ENCODE results near the gene CYB5R3. TPM values are rescaled to one million over a fixed set of nuclear protein-coding genes. Genes with fewer than 3 reads are reported as not detected.

CYB5R3 gene
- total and polyA plus RNA-seq, 2 experiments from 2014 or later = 378 to 907 TPM

DNA sequence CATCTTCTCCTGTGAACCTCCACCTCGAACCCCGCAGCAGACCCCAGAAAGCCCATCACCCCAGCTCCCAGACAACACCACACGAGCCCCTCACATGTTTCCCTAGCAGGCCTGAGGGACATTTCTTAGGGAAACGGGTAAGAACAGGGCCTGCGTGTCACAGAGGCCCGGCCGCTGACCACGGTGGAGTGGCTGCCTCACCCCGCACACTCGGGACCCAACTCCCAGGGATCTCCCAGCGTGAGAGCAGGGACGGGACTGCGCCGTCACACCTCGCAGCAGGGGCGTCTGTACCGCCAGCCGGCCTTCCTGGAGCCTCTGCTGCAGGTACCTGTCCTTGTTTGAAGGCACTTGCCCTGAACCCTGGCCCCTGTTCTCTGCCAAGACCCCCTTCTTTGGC lies 19.0 kb downstream of the CYB5R3 start:
- Histone ChIP-seq H2AFZ (no peak overlapping the region), H3K36me3 (ENCODE audit: low read depth) (peaks cover 32% of the 10 kb centered on the region), H3K9me2 (ENCODE audit: insufficient read depth) (no peaks in the 10 kb centered on the region), H3K4me3 (no peak overlapping the region), H3K9me3 (ENCODE audit: low read depth) (no peaks in the 10 kb centered on the region), H3K27ac (no peak overlapping the region), H3K4me2 (ENCODE audit: unreplicated experiment) (no peak overlapping the region), H3K4me1 (ENCODE audit: insufficient read depth) (peaks cover 3% of the 10 kb centered on the region), H3F3A (ENCODE audit: insufficient read depth) (peaks cover 4% of the 10 kb centered on the region; the same call in 1 of the 2 replicates), H3K79me2 (ENCODE audit: insufficient read depth) (peaks cover 47% of the 10 kb centered on the region), H3K27me3 (replicated peaks; ENCODE audit: insufficient read depth) (no peaks in the 10 kb centered on the region), H4K20me1 (ENCODE audit: insufficient read depth) (no peaks in the 10 kb centered on the region), H3K9ac (no peak overlapping the region)
- no peak for TF ChIP-seq EZH2 (IDR thresholded peaks at IDR 0.05; ENCODE audit: insufficient read depth, poor library complexity, severe bottlenecking)
- DNase-seq = no peak
- WGBS, 2 experiments (ENCODE audit: low coverage in 1 of 2, low lambda C conversion rate in 2 of 2, missing lambda C conversion rate in 2 of 2) = 95 to 97% methylated on average over 17 to 18 of the region's 18 CpGs
- in situ Hi-C loops (cut with MboI) = no loop called here

DNA sequence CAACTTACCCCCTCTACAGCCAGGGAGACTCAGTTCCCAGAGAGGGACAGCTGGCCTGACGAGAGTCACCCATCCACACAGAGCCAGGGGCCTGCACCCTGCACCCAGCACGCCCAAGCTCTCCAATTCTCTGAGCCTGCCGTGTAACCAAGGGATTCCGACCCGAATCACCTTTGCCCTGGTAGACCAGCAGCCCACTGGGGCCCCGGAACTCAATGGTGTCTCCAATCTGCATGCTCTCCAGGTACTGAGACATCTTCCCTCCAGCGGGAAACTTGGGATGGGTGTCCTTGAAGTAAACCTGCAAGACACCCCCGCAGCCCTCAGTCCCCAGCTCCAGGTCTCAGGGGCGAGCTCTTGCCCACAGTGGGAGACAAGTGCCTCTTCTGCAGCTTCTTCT lies 21.2 kb downstream of the CYB5R3 start:
- H3K27me3 ChIP-seq (replicated peaks; ENCODE audit: insufficient read depth) = no peaks in the 10 kb centered on the region
- no peaks in the 10 kb centered on the region for H3K4me1 ChIP-seq (ENCODE audit: insufficient read depth)
- in situ Hi-C loops (cut with MboI) = no loop called here
- peaks cover 30% of the 10 kb centered on the region for H3K79me2 ChIP-seq (ENCODE audit: insufficient read depth)
- peaks cover 28% of the 10 kb centered on the region for H3K36me3 ChIP-seq (ENCODE audit: low read depth)
- no peak for DNase-seq
- H3K4me3 ChIP-seq = no peak overlapping the region
- H3K9ac ChIP-seq = no peak overlapping the region
- TF ChIP-seq EZH2 (IDR thresholded peaks at IDR 0.05; ENCODE audit: insufficient read depth, poor library complexity, severe bottlenecking) (no peak), EZH2phosphoT487 (IDR thresholded peaks at IDR 0.05; ENCODE audit: insufficient read depth, low read depth) (no peak)
- H3K9me3 ChIP-seq (ENCODE audit: low read depth) = no peaks in the 10 kb centered on the region
- peaks cover 3% of the 10 kb centered on the region; the same call in 1 of the 2 replicates for H3F3A ChIP-seq (ENCODE audit: insufficient read depth)
- H3K9me2 ChIP-seq (ENCODE audit: insufficient read depth) = no peaks in the 10 kb centered on the region
- WGBS, 2 experiments (ENCODE audit: low coverage in 1 of 2, low lambda C conversion rate in 2 of 2, missing lambda C conversion rate in 2 of 2) = 98 to 99% methylated on average over 9 of the region's 9 CpGs
- no peak overlapping the region for H3K4me2 ChIP-seq (ENCODE audit: unreplicated experiment)
- no peaks in the 10 kb centered on the region for H4K20me1 ChIP-seq (ENCODE audit: insufficient read depth)
- no peak overlapping the region for H2AFZ ChIP-seq
- H3K27ac ChIP-seq = no peak overlapping the region

DNA sequence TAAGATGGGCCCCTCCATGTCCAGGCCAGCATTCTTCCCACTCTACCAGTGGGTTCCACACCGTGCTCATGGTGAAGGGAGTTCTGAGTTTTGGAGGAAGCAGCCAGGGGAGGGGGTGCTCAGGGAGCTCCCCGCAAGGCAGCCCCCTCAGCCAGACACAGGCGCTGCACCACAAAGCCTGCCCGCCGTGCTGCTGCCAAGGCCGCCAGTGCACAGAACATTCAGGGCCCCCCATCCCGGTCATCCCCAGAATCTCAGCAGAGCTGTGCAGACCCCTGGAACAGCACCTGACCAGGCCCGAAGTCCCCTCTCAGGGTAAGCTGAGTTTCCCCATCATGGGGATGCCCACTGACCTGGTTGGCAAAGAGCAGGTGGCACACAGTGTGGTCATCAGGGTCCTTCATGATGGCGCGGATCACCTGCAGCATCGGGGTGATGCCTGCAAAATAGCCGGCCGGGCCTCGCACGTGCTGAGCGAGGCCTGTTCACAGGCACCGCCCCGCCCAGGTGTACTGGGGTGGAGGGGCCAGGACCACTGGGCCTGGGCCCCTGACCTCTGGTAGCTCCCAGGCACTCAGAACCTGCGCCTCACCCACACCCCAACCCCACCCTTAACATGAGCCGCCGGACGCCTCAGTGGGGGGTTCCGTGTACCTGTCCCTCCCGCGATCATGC lies 22.1 kb downstream of the CYB5R3 start:
- no peak for DNase-seq
- H3K27ac ChIP-seq = no peak overlapping the region
- H3K9me3 ChIP-seq (ENCODE audit: low read depth) = no peaks in the 10 kb centered on the region
- no peak overlapping the region for H3K4me2 ChIP-seq (ENCODE audit: unreplicated experiment)
- no peaks in the 10 kb centered on the region for H3K27me3 ChIP-seq (replicated peaks; ENCODE audit: insufficient read depth)
- no peak overlapping the region for H3K9ac ChIP-seq
- 92% methylated on average over 22 to 24 of the region's 25 CpGs for WGBS, 2 experiments (ENCODE audit: low coverage in 1 of 2, low lambda C conversion rate in 2 of 2, missing lambda C conversion rate in 2 of 2)
- H3K4me1 ChIP-seq (ENCODE audit: insufficient read depth) = peaks cover 2% of the 10 kb centered on the region; the same call in 1 of the 2 replicates
- H2AFZ ChIP-seq = no peak overlapping the region
- no peaks in the 10 kb centered on the region for H3K9me2 ChIP-seq (ENCODE audit: insufficient read depth)
- peaks cover 12% of the 10 kb centered on the region for H3F3A ChIP-seq (ENCODE audit: insufficient read depth)
- in situ Hi-C loops (cut with MboI) = no loop called here
- peaks cover 21% of the 10 kb centered on the region for H3K79me2 ChIP-seq (ENCODE audit: insufficient read depth)
- no peak overlapping the region for H3K4me3 ChIP-seq
- H3K36me3 ChIP-seq (ENCODE audit: low read depth) = peaks cover 28% of the 10 kb centered on the region; the same call in 1 of the 2 replicates
- TF ChIP-seq EZH2 (IDR thresholded peaks at IDR 0.05; ENCODE audit: insufficient read depth, poor library complexity, severe bottlenecking) (no peak), EZH2phosphoT487 (IDR thresholded peaks at IDR 0.05; ENCODE audit: insufficient read depth, low read depth) (no peak)
- no peaks in the 10 kb centered on the region for H4K20me1 ChIP-seq (ENCODE audit: insufficient read depth)

DNA sequence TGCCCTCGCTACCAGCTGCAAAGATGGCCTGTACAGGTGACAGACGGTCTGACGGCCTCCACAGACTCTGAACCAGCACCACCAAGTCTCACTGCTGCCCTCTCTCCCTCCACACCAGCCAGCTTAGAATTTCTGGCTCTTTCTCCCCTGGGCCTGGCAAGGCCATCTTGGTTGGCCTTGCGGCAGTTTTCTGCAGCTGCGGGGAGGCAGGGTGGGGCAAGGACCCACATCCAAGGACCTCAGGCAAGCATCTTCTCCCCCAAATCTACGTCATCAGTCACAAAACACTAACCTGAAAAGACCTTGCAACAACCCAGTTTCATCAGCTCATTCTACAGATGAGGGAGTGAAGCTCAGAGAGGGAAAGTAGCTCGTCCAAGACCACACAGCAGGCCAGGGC lies 22.8 kb downstream of the CYB5R3 start:
- Histone ChIP-seq H3K4me3 (no peak overlapping the region), H3K36me3 (ENCODE audit: low read depth) (peaks cover 28% of the 10 kb centered on the region; the same call in 1 of the 2 replicates), H3K79me2 (ENCODE audit: insufficient read depth) (peaks cover 15% of the 10 kb centered on the region), H3K9me3 (ENCODE audit: low read depth) (no peaks in the 10 kb centered on the region), H3K27ac (no peak overlapping the region), H3F3A (ENCODE audit: insufficient read depth) (peaks cover 19% of the 10 kb centered on the region), H3K4me1 (ENCODE audit: insufficient read depth) (peaks cover 9% of the 10 kb centered on the region), H2AFZ (no peak overlapping the region), H4K20me1 (ENCODE audit: insufficient read depth) (no peaks in the 10 kb centered on the region), H3K9me2 (ENCODE audit: insufficient read depth) (no peaks in the 10 kb centered on the region), H3K9ac (no peak overlapping the region), H3K4me2 (ENCODE audit: unreplicated experiment) (no peak overlapping the region), H3K27me3 (replicated peaks; ENCODE audit: insufficient read depth) (no peaks in the 10 kb centered on the region)
- 92 to 94% methylated on average over 7 of the region's 7 CpGs for WGBS, 2 experiments (ENCODE audit: low coverage in 1 of 2, low lambda C conversion rate in 2 of 2, missing lambda C conversion rate in 2 of 2)
- in situ Hi-C loops (cut with MboI) = no loop called here
- TF ChIP-seq EZH2 (IDR thresholded peaks at IDR 0.05; ENCODE audit: insufficient read depth, poor library complexity, severe bottlenecking) (no peak), EZH2phosphoT487 (IDR thresholded peaks at IDR 0.05; ENCODE audit: insufficient read depth, low read depth) (no peak)
- no peak for DNase-seq
